ENCODE results near the gene CIITA.

Gene CIITA

DNA sequence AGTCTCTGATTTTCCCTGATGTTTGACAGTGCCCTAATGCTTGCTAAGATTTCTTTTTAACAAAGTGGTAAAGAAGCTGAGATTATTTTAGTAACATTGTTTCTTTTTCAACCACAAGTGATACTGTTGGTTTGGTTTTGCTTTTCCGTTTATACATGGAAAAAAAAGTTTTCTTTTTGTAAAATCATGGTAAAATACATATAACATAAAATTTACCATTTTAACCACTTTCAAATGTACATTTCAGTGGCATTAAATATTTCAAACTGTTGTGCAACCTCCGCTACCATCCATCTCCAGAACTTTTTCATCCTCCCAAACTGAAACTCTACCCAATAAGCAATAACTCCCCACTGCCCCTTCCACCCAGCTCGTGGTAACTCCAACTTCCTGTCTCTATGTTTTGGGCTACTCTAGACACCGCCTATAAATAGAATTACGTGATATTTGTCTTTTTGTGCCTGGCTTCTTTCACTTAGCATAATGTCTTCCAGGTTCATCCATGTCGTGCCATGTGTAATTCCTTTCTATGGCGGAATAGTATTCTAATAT is 4.6 kb downstream of the CIITA start:
- no peak for DNase-seq (ENCODE audit: low read depth in 1 of 2, low spot score in 1 of 2)
- H3K27me3 ChIP-seq (ENCODE audit: insufficient read depth, poor library complexity, severe bottlenecking): peaks cover 28% of the 10 kb centered on the region
- no peak overlapping the region for H3K4me3 ChIP-seq (replicated peaks; ENCODE audit: insufficient read depth, low read length)
- no peak overlapping the region for H3K27ac ChIP-seq (replicated peaks)
- no peak for TF ChIP-seq GABPA (IDR thresholded peaks at IDR 0.05; ENCODE audit: low read depth)
- TF ChIP-seq SPI1 (IDR thresholded peaks at IDR 0.05; ENCODE audit: borderline replicate concordance, low read depth): no peak
- no peak for TF ChIP-seq REST (IDR thresholded peaks at IDR 0.05; ENCODE audit: insufficient replicate concordance, low read depth)
- TF ChIP-seq CTCF (IDR thresholded peaks at IDR 0.05; ENCODE audit: insufficient read depth, low read length): no peak
- no peak for TF ChIP-seq POLR2AphosphoS5 (IDR thresholded peaks at IDR 0.05; ENCODE audit: low read depth)

GRCh38 chr16:10883004-10883403 is 6.0 kb downstream of the CIITA start:
- H3K27me3 ChIP-seq (ENCODE audit: insufficient read depth, poor library complexity, severe bottlenecking): peaks cover 24% of the 10 kb centered on the region
- no peak overlapping the region for H3K27ac ChIP-seq (replicated peaks)
- TF ChIP-seq GABPA (IDR thresholded peaks at IDR 0.05; ENCODE audit: low read depth): no peak
- TF ChIP-seq POLR2AphosphoS5 (IDR thresholded peaks at IDR 0.05; ENCODE audit: low read depth): no peak
- TF ChIP-seq CTCF (IDR thresholded peaks at IDR 0.05; ENCODE audit: insufficient read depth, low read length): no peak
- TF ChIP-seq SPI1 (IDR thresholded peaks at IDR 0.05; ENCODE audit: borderline replicate concordance, low read depth): no peak
- TF ChIP-seq REST (IDR thresholded peaks at IDR 0.05; ENCODE audit: insufficient replicate concordance, low read depth): no peak
- DNase-seq (ENCODE audit: low read depth in 1 of 2, low spot score in 1 of 2): no peak
- H3K4me3 ChIP-seq (replicated peaks; ENCODE audit: insufficient read depth, low read length): no peak overlapping the region

DNA sequence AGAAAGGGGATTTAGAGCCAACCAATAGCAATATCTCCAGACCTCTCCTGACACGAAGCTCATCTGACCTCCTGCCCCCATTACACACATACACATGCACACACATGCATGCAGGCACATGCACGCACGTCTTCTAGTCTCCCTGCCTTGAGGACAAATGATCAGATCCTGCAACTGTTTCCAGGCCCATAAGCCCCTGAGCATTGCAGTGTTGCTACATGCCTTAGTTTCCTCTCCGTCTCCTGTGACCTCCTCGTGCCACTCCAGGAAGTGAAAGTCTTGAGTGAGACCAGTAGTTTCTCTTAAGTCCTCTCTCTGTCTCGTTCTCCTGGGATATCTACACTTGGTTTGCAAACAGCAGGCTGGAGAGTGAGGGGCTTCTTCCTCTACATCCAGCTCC is 8.2 kb downstream of the CIITA start:
- H3K27ac ChIP-seq (replicated peaks): no peak overlapping the region
- DNase-seq (ENCODE audit: low read depth in 1 of 2, low spot score in 1 of 2): peak in 1 of 2 experiments; percentile 56
- TF ChIP-seq GABPA (IDR thresholded peaks at IDR 0.05; ENCODE audit: low read depth) (no peak), REST (IDR thresholded peaks at IDR 0.05; ENCODE audit: insufficient replicate concordance, low read depth) (no peak), CTCF (IDR thresholded peaks at IDR 0.05; ENCODE audit: insufficient read depth, low read length) (no peak), SPI1 (IDR thresholded peaks at IDR 0.05; ENCODE audit: borderline replicate concordance, low read depth) (no peak), POLR2AphosphoS5 (IDR thresholded peaks at IDR 0.05; ENCODE audit: low read depth) (no peak)
- H3K27me3 ChIP-seq (ENCODE audit: insufficient read depth, poor library complexity, severe bottlenecking): peaks cover 2% of the 10 kb centered on the region
- no peak overlapping the region for H3K4me3 ChIP-seq (replicated peaks; ENCODE audit: insufficient read depth, low read length)
